Activated naive CD4-positive, alpha-beta T cell treated with anti-CD3 and anti-CD28 coated beads, Interleukin-2, amount 50 U/mL, for 24 hours (primary cell): ENCODE measurements around the gene NDOR1.

ENCODE experiments used
- H3K27ac Mint-ChIP-seq: one replicate; pipeline ENCODE4 v1.8.0; 2021; ENCODE audit warnings: mild to moderate bottlenecking, mixed read lengths
- H3K27me3 Mint-ChIP-seq: one replicate; pipeline ENCODE4 v1.8.0; 2021; ENCODE audit warnings: mixed read lengths
- H3K36me3 Mint-ChIP-seq: one replicate; pipeline ENCODE4 v1.8.0; 2021; ENCODE audit warnings: mixed read lengths
- H3K4me1 Mint-ChIP-seq: one replicate; pipeline ENCODE4 v1.8.0; 2021; ENCODE audit warnings: mixed read lengths
- H3K4me3 Mint-ChIP-seq: one replicate; pipeline ENCODE4 v1.8.0; 2021; ENCODE audit warnings: mild to moderate bottlenecking, mixed read lengths
- H3K9me3 Mint-ChIP-seq: one replicate; pipeline ENCODE4 v1.8.0; 2021; ENCODE audit warnings: mixed read lengths

Gene NDOR1

DNA sequence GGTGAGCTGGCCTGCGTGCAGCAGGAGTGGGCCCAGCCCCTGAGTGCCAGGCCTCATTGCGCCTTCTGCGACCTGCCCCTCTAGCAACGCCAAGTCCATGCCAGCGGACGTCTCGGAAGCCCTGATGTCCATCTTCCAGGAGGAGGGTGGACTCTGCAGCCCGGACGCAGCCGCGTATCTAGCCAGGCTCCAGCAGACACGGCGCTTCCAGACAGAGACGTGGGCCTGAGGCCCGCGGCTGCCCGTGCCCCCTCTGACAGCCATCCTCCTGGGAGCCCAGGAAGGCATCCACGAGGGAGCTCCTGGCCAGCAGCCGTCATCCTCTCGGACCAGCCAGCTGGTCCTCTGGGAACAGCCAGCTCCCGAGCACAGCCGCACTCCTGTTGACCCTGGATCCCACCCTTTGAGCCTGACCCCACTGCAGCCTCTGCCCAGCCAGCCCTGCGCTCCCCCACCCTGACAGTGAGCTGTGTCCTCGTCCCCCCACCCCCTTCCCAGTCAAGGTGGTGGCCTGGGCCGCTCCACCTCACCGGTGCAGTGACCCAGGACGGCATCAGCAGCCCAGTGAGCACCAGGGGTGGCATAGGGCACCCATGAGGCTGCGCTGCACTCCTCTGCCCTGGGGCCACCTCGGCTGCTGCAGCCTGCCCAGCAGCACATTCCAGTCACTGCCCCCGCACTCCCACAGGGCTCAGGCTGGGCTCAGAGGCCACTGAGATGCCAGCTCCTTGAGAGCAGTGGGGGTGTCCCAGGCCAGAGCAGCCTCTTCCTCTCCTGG, 10.9 kb downstream of the NDOR1 start:
- Mint-ChIP-seq H3K36me3 (no peaks in the 10 kb centered on the region), H3K27me3 (no peaks in the 10 kb centered on the region), H3K27ac (no peak overlapping the region), H3K4me3 (no peak overlapping the region), H3K4me1 (no peaks in the 10 kb centered on the region), H3K9me3 (no peaks in the 10 kb centered on the region)

- H3K9me3 Mint-ChIP-seq: no peaks in the 10 kb centered on the region
- no peak overlapping the region for H3K4me3 Mint-ChIP-seq
- H3K27ac Mint-ChIP-seq: no peak overlapping the region
- no peaks in the 10 kb centered on the region for H3K4me1 Mint-ChIP-seq
- H3K36me3 Mint-ChIP-seq: no peaks in the 10 kb centered on the region
- no peaks in the 10 kb centered on the region for H3K27me3 Mint-ChIP-seq
Observed at GRCh38 chr9:137217276-137218211, 12.0 kb downstream of the NDOR1 start.

DNA sequence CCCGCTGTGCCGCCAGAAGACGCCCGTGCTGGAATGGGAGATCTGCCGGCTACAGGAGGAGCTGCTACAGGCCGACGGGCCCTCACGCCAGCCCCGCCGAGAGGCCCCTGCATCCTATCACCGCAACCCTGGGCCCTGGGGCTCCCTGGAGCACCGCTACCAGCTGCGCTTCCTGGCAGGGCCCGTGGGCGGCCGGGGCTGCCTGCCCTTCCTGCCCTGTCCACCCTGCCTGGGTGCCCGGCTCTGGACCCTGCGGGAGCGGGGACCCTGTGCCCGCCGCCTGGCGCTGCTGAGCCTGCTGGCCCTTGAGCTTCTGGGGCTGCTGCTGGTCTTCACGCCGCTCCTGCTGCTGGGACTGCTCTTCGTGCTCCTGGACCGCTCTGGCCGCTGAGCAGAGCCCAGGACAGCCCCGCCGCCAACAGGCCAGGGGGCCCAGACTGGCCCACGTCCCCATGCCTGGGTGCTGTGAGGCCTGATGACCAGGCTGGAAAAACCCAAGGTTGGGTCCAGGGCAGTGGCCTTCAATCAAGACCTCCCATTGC, 12.8 kb downstream of the NDOR1 start:
- Mint-ChIP-seq H3K9me3 (no peaks in the 10 kb centered on the region), H3K36me3 (no peaks in the 10 kb centered on the region), H3K4me3 (no peak overlapping the region), H3K27me3 (no peaks in the 10 kb centered on the region), H3K27ac (no peak overlapping the region), H3K4me1 (peaks cover 3% of the 10 kb centered on the region)

DNA sequence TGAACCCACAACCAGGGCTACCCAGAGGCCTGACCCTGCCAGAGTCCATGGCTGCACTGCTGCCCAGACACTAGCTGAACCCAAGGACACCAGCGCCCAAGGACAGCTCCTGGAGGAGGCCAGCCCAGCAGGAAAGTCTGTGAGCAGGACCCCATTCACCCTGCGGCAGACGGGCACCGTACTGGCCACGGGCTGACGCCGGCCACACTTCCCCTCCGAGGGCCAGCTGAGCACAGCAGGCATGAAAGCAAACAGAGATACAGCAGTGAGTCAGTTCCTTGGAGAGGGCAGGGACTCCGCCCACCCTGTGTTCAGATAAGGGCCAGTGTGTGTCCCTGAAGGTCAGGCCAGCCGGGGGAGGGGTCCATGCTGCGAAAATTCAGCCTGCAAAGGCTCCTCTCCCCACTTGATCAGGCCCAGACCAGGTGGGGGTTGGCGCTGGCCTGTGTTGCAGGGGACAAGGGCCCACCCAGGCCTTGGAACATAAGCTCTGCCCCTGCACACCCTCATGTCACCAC, 13.3 kb downstream of the NDOR1 start:
- Mint-ChIP-seq H3K27ac (no peak overlapping the region), H3K4me3 (no peak overlapping the region)

GRCh38 chr9:137219757-137220316, 14.3 kb downstream of the NDOR1 start:
- Mint-ChIP-seq H3K4me3 (no peak overlapping the region), H3K27ac (no peak overlapping the region), H3K36me3 (no peaks in the 10 kb centered on the region), H3K9me3 (no peaks in the 10 kb centered on the region), H3K4me1 (peaks cover 3% of the 10 kb centered on the region), H3K27me3 (no peaks in the 10 kb centered on the region)

More for the DNA sequence above, 13.3 kb downstream of the NDOR1 start:
- Mint-ChIP-seq H3K36me3 (no peaks in the 10 kb centered on the region), H3K9me3 (no peaks in the 10 kb centered on the region), H3K4me1 (peaks cover 3% of the 10 kb centered on the region), H3K27me3 (no peaks in the 10 kb centered on the region)

- no peaks in the 10 kb centered on the region for H3K27me3 Mint-ChIP-seq
- peaks cover 3% of the 10 kb centered on the region for H3K4me1 Mint-ChIP-seq
- H3K27ac Mint-ChIP-seq: peak overlapping the region; percentile 72
- H3K36me3 Mint-ChIP-seq: no peaks in the 10 kb centered on the region
- H3K4me3 Mint-ChIP-seq: no peak overlapping the region
- H3K9me3 Mint-ChIP-seq: no peaks in the 10 kb centered on the region
Observed at GRCh38 chr9:137220317-137221094, 15.0 kb downstream of the NDOR1 start.

- Mint-ChIP-seq H3K36me3 (no peaks in the 10 kb centered on the region), H3K27me3 (no peaks in the 10 kb centered on the region), H3K4me1 (peaks cover 3% of the 10 kb centered on the region), H3K27ac (no peak overlapping the region), H3K9me3 (no peaks in the 10 kb centered on the region), H3K4me3 (no peak overlapping the region)
Observed at GRCh38 chr9:137221095-137221505, 15.6 kb downstream of the NDOR1 start.

DNA sequence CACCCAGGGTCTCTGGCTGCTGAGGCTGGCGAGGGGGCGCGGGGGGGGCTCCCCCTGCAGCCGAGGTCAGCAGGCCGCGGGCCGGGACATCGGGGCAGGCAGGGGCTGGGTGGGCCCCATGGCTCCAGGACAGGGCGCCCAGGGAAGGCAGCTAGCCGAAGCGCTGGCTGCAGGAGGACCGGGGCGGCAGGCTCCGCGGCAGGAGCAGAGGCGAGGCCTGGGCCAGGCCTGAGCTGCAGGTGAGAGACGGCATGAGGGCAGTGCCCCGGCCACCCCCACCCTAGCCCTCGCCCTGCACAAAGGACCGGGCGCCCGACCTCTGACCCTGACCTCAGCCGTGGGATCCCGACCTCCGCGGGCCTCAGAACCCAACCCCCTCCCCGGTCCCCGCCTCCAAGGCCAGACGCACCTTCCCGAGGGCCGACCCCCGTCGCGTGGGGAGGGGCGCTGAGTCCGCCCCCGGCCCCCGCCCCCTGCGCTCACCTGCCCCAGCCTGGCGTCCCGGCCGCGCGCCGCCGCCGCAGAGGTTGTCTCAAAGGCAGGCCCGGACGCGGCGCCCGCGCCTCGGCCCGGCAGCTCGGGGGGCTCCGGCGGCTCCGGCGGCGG, 16.1 kb downstream of the NDOR1 start:
- H3K27ac Mint-ChIP-seq: no peak overlapping the region
- no peaks in the 10 kb centered on the region for H3K27me3 Mint-ChIP-seq
- peaks cover 3% of the 10 kb centered on the region for H3K4me1 Mint-ChIP-seq
- no peak overlapping the region for H3K4me3 Mint-ChIP-seq
- no peaks in the 10 kb centered on the region for H3K36me3 Mint-ChIP-seq
- no peaks in the 10 kb centered on the region for H3K9me3 Mint-ChIP-seq

GRCh38 chr9:137222190-137223077, 16.9 kb downstream of the NDOR1 start, which contains the start of gene RNF208:
RNF208 (minus strand) TSS chr9:137222240; CDS start chr9:137221212, 1,028 bp downstream.
- peaks cover 4% of the 10 kb centered on the region for H3K4me1 Mint-ChIP-seq
- H3K4me3 Mint-ChIP-seq: peak within 1 kb of the TSS; percentile 82
- peak within 1 kb of the TSS; percentile 27 for H3K27ac Mint-ChIP-seq
- no peaks in the 10 kb centered on the region for H3K27me3 Mint-ChIP-seq
- no peaks in the 10 kb centered on the region for H3K36me3 Mint-ChIP-seq
- H3K9me3 Mint-ChIP-seq: no peaks in the 10 kb centered on the region

DNA sequence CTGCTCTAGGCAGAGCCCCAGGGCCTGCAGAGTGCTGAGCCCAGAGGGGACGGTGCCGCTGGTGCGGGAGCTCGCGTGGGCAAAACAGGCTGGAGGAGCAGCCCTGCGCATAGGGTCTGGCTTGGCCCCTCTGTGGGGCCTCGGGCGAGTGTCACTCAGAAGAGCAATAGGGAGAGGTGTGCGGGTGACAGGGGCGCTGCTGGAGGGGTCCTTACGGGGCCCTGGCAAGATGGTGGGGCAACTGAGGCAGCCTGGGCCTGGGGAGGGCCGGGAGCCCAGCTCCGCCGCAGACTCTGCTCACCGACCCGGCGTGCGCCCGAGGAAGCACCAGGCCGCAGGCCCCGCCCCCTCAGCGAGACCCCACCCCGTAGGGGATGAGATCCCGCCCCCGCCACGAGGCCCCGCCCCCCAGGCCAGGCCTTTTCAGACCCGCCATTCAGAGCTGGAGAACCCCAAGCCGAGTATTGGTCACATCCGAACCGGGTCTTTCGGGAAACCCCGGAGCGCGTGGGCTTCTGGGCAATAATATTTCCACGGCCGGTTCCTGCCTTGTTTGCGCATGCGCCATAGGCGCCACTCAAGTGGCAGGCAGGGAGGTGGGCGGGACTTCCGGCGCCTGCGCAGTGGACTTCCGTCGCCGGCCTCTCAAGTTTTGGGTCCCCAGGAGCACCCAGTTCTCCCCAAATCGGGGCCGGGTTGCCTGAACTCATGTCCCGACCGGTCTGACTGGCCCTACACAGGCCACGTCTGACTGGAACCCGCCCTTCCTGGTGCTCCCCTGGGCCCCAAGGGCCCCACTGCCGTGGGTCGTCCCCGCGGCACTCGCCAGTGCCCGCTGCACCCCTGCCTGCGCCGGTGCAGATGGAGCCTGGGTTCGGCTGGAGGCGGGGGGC, 17.8 kb downstream of the NDOR1 start:
- Mint-ChIP-seq H3K27me3 (peaks cover 2% of the 10 kb centered on the region), H3K36me3 (no peaks in the 10 kb centered on the region), H3K9me3 (no peaks in the 10 kb centered on the region), H3K27ac (peak overlapping the region; percentile 65), H3K4me1 (peaks cover 8% of the 10 kb centered on the region), H3K4me3 (peak overlapping the region; percentile 82)

- Mint-ChIP-seq H3K9me3 (no peaks in the 10 kb centered on the region), H3K4me3 (peak within 1 kb of the TSS; percentile 82), H3K27ac (no peak within 1 kb of the TSS), H3K36me3 (no peaks in the 10 kb centered on the region), H3K27me3 (peaks cover 2% of the 10 kb centered on the region), H3K4me1 (peaks cover 8% of the 10 kb centered on the region)
Observed at GRCh38 chr9:137224830-137225694, 19.6 kb downstream of the NDOR1 start, which contains the start of gene CYSRT1. CYSRT1 (plus strand) TSS chr9:137225174; CDS start chr9:137225622, 448 bp downstream.

- H3K9me3 Mint-ChIP-seq: no peaks in the 10 kb centered on the region
- peaks cover 8% of the 10 kb centered on the region for H3K4me1 Mint-ChIP-seq
- peaks cover 2% of the 10 kb centered on the region for H3K27me3 Mint-ChIP-seq
- H3K36me3 Mint-ChIP-seq: no peaks in the 10 kb centered on the region
- no peak overlapping the region for H3K27ac Mint-ChIP-seq
- H3K4me3 Mint-ChIP-seq: no peak overlapping the region
Observed at GRCh38 chr9:137225699-137226331, 20.3 kb downstream of the NDOR1 start.
